Left lung (tissue), 10 donors: ENCODE data around the gene C10orf71. TPM values are rescaled to one million over a fixed set of nuclear protein-coding genes. Genes with fewer than 3 reads are reported as not detected.

ENCODE experiments used
- ATAC-seq: fragments of 200-7000 bp; cut with Tn5 transposase; one replicate; pipeline ENCODE4 v1.9.1; 2020; ENCODE audit warnings: moderate library complexity
- DNase-seq, 4 donors: peaks; one replicate each; pipeline ENCODE4 v3.0.0-alpha.2; 2013 to 2020
- H3K27ac ChIP-seq, 2 donors: fragments of 200-600 bp; sonication (generic) in 1 of 2; one replicate each; pipeline versions ENCODE4 v1.5.0 to v1.8.0; 2020 to 2021
- H3K27me3 ChIP-seq, 2 donors: fragments of 200-600 bp; sonication (generic) in 1 of 2; one replicate each; pipeline versions ENCODE4 v1.5.0 to v1.8.0; 2020 to 2021
- H3K36me3 ChIP-seq, 2 donors: fragments of 200-600 bp; sonication (generic) in 1 of 2; one replicate each; pipeline versions ENCODE4 v1.5.0 to v1.8.0; 2020 to 2021
- H3K4me1 ChIP-seq, 2 donors: fragments of 200-600 bp; one replicate each; pipeline ENCODE4 v1.8.0; 2021
- H3K4me3 ChIP-seq, 2 donors: fragments of 200-600 bp; sonication (generic) in 1 of 2; one replicate each; pipeline versions ENCODE4 v1.5.0 to v1.8.0; 2020 to 2021; ENCODE audit warnings: mild to moderate bottlenecking in 1 of 2
- H3K9me3 ChIP-seq, 2 donors: fragments of 200-600 bp; sonication (generic) in 1 of 2; one replicate each; pipeline versions ENCODE4 v1.5.0 to v1.8.0; 2020 to 2021
- intact Hi-C, 2 donors: fragments of 100-400 bp; cut with DNase I; formaldehyde crosslinking; loops; one replicate each; pipeline versions ENCODE4 v1.11.2 to v1.14.2; 2022
- polyA plus RNA-seq, 6 donors: library from polyadenylated mRNA; unstranded; fragments of 120-200 nt; gene quantifications; one replicate each; pipeline ENCODE4 v1.2.1, GENCODE V29; 2013; ENCODE audit not compliant: insufficient read length in 6 of 6
- total RNA-seq, 2 donors: library from RNA; stranded (reverse); fragmentation: NEBNext Ultra II Directional; extraction: Animal tissue kit (Norgen Biotek cat#: 25700); gene quantifications; one replicate each; pipeline ENCODE4 v1.2.1, GENCODE V29; 2021
- TF ChIP-seq, protein P1 (sequence below), 2 donors: fragments of 200-600 bp; sonication (generic) in 1 of 2; IDR thresholded peaks; one replicate each; pipeline versions ENCODE4 v1.5.0 to v1.8.0; 2021; ENCODE audit warnings: antibody characterized with exemption in 2 of 2
- donor health status: DM: no; HTN: yes; CAD: no.
- donor health status: DM: no; HTN: no; CAD: no.

The C10orf71 gene
- total and polyA plus RNA-seq, 8 donors = not detected

DNA sequence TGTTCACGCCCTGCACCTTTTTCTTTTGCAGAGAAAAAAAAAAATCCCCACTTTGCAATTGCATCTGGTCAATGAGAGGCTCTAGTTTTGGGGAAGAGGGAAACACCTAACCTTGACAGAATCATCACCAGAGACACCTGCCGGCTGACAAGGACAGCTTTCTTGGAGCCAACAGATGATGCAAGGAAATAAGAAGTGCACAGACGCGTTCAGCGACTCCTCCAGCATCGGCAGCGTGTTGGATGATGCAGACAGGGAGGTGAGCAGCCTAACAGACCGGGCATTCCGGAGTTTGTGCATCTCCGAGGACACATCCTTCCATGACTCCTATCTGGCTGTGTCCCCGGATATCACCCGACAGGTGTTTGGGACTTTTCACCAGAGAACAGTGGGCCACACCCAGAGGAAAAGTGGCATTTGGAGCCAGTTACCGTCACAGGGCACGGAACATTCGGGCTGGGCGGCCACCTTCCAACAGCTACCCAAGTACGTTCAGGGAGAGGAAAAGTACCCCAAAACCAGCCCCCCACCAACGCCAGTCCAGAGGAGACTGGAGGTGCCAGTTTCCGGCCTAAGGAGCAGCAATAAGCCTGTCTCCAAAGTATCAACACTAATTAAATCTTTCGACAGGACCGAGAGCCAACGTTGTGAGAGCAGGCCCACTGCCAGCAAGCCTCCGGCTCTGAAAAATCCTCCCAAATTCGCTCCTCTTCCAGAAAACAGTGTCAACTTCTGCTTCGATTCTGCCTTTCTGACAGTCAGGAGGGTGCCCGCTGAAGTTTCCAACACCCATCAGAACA lies 23.6 kb downstream of the C10orf71 start:
- H3K9me3 ChIP-seq = no peaks in the 10 kb centered on the region
- peaks cover 0 to 4% of the 10 kb centered on the region in 2 donors for H3K27me3 ChIP-seq
- no peaks in the 10 kb centered on the region for H3K36me3 ChIP-seq
- intact Hi-C loops = no loop called here
- H3K4me3 ChIP-seq = no peak overlapping the region
- no peak overlapping the region for H3K27ac ChIP-seq
- H3K4me1 ChIP-seq = peaks cover 0 to 28% of the 10 kb centered on the region in 2 donors
- DNase-seq = no peak
- no peak for ATAC-seq
- TF ChIP-seq, protein P1, sequence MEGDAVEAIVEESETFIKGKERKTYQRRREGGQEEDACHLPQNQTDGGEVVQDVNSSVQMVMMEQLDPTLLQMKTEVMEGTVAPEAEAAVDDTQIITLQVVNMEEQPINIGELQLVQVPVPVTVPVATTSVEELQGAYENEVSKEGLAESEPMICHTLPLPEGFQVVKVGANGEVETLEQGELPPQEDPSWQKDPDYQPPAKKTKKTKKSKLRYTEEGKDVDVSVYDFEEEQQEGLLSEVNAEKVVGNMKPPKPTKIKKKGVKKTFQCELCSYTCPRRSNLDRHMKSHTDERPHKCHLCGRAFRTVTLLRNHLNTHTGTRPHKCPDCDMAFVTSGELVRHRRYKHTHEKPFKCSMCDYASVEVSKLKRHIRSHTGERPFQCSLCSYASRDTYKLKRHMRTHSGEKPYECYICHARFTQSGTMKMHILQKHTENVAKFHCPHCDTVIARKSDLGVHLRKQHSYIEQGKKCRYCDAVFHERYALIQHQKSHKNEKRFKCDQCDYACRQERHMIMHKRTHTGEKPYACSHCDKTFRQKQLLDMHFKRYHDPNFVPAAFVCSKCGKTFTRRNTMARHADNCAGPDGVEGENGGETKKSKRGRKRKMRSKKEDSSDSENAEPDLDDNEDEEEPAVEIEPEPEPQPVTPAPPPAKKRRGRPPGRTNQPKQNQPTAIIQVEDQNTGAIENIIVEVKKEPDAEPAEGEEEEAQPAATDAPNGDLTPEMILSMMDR (IDR thresholded peaks at IDR 0.05) = no peak

DNA sequence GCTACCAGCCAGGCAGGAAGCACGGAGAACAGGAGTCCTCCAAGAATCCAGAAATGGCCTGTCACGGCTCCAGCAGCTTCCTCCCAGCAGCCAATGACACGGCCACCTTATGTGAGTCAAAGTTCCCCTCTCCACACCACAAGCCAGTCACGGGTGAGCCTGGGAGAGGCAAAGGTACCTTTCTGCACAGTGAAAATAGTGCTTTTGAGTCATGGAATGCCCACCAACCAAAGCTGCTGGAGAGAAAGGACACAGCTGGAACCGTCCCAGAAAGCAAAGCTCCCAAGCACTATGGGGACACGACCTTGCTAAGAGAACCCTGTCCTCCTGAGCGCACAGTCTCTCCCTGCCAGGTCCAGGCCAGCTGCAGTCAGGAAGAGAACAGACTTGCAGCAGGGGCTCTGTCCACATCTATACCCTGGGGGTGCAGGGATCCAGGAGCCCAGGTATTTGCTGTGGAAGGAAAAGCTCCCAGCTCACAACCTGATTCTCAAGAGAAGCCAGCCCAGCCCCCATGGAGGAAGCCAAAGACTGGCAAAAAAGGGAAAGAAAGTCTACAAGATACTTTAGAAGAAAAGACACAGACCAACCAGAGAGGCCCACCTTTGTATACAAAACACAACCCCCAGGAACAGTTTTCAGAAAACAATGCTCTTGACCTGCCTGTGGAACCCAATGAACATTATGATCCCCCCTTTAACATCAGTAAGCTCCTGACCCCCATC lies 24.4 kb downstream of the C10orf71 start:
- TF ChIP-seq, protein P1 (IDR thresholded peaks at IDR 0.05) = no peak
- H3K9me3 ChIP-seq = no peaks in the 10 kb centered on the region
- H3K4me1 ChIP-seq = peaks cover 0 to 21% of the 10 kb centered on the region in 2 donors
- DNase-seq (no peak), ATAC-seq (no peak)
- H3K4me3 ChIP-seq = no peak overlapping the region
- H3K27ac ChIP-seq = no peak overlapping the region
- intact Hi-C loops = no loop called here
- no peaks in the 10 kb centered on the region for H3K36me3 ChIP-seq
- H3K27me3 ChIP-seq = peaks cover 0 to 4% of the 10 kb centered on the region in 2 donors

DNA sequence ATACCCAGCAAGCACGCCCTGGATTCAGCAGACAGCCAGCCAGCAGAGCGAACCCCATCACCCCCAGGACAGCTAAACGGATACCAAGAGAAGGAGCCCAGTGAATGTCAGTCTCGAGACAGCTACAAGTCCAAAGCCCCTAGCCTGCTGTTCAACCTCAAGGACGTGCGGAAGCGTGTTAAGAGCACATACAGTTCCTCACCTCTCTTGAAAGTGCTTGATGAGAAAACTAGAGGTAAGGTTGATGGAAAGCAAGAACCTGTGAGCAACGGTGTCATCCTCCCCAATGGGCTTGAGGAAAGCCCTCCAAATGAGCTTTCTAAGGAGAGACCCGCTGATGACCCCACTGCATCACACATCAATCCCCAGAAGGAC lies 24.9 kb downstream of the C10orf71 start:
- peaks cover 0 to 4% of the 10 kb centered on the region in 2 donors for H3K27me3 ChIP-seq
- ATAC-seq = no peak
- TF ChIP-seq, protein P1 (IDR thresholded peaks at IDR 0.05) = no peak

DNA sequence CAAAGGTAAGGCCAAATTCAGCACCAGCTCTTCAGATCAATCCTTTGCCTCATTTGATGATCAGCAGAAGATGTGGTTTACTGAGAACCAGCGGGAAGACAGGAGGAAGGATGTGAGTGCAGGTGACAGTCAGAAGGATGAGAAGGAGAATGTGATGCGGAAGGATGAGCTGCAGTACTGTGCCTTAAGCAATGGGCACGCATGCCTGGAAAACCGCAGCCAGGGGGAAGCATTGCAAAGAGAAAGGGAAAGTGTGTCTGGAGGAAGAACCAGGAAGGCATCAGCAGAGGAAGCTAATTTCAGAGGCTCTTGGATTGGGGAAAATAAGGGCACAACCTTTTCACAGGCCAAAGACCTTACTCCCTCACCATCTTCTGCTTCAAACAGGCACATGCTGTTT lies 25.7 kb downstream of the C10orf71 start:
- Histone ChIP-seq H3K4me3 (no peak overlapping the region), H3K27ac (no peak overlapping the region), H3K4me1 (peaks cover 0 to 10% of the 10 kb centered on the region in 2 donors), H3K9me3 (no peaks in the 10 kb centered on the region), H3K27me3 (peaks cover 0 to 4% of the 10 kb centered on the region in 2 donors), H3K36me3 (no peaks in the 10 kb centered on the region)
- intact Hi-C loops = no loop called here
- TF ChIP-seq, protein P1 (IDR thresholded peaks at IDR 0.05) = peak in 1 of 2 donors; percentile 25
- ATAC-seq (peak; percentile 61), DNase-seq (no peak)

More for the DNA sequence above, 24.9 kb downstream of the C10orf71 start:
- intact Hi-C loops = no loop called here
- no peaks in the 10 kb centered on the region for H3K9me3 ChIP-seq
- H3K4me3 ChIP-seq = no peak overlapping the region
- H3K4me1 ChIP-seq = peaks cover 0 to 15% of the 10 kb centered on the region in 2 donors
- no peak overlapping the region for H3K27ac ChIP-seq
- no peak for DNase-seq
- H3K36me3 ChIP-seq = no peaks in the 10 kb centered on the region
